HEK293T (cell line): ENCODE results near the gene FBLN7.

Source experiments
- FOXA1 ChIP-seq: fragments of 450-650 bp; IDR thresholded peaks from 2 replicates; pipeline ENCODE4 v1.6.1; 2016; ENCODE audit warnings: mild to moderate bottlenecking
- LEF1 ChIP-seq: fragments of 450-650 bp; IDR thresholded peaks from 2 replicates; pipeline ENCODE4 v1.6.1; 2017; ENCODE audit warnings: mild to moderate bottlenecking, borderline replicate concordance
- SP1 ChIP-seq: fragments of 450-650 bp; IDR thresholded peaks from 2 replicates; pipeline ENCODE4 v1.6.1; 2017
- TARDBP ChIP-seq: fragments of 450-650 bp; IDR thresholded peaks from 2 replicates; pipeline ENCODE4 v1.6.1; 2016
- ZNF384 ChIP-seq: fragments of 450-650 bp; IDR thresholded peaks from 2 replicates; pipeline ENCODE4 v1.6.1; 2016

- TF ChIP-seq FOXA1 (no peak), LEF1 (no peak), SP1 (no peak), TARDBP (no peak), ZNF384 (no peak)
Measured at GRCh38 chr2:112152476-112153178, 14.4 kb downstream of the FBLN7 start.
